Left ventricle myocardium superior (tissue), 1 donor: ENCODE data around the gene GPR153. TPM values are rescaled to one million over a fixed set of nuclear protein-coding genes. Genes with fewer than 3 reads are reported as not detected.

Experiments
- ATAC-seq: fragments of 200-7000 bp; cut with Tn5 transposase; one replicate; pipeline ENCODE4 v1.9.1; 2020; ENCODE audit warnings: mild to moderate bottlenecking, moderate library complexity
- DNase-seq: peaks from one replicate; pipeline ENCODE4 v3.0.0-alpha.2; 2020
- intact Hi-C: fragments of 100-400 bp; cut with micrococcal nuclease; formaldehyde crosslinking; loops from one replicate; pipeline ENCODE4 v1.11.0; 2022
- total RNA-seq: library from RNA; stranded (reverse); fragmentation: NEBNext Ultra II Directional; extraction: Animal tissue kit (Norgen Biotek cat#: 25700); gene quantifications from one replicate; pipeline ENCODE4 v1.2.1, GENCODE V29; 2021
- donor health status: DM: no; HTN: yes; CAD: no; lungs with severe emphysema.

GPR153 gene
- total RNA-seq, 1 donor from 2014 or later = 7.7 TPM

GRCh38 chr1:6253380-6253779 lies 7.5 kb downstream of the GPR153 start:
- intact Hi-C loops = no loop called here
- DNase-seq = no peak
- ATAC-seq = no peak

- DNase-seq (no peak), ATAC-seq (no peak)
- intact Hi-C loops = no loop called here
Observed at GRCh38 chr1:6252374-6252710, 8.6 kb downstream of the GPR153 start.

- ATAC-seq (no peak), DNase-seq (no peak)
- intact Hi-C loops = no loop called here
Observed at GRCh38 chr1:6251681-6252373, 9.1 kb downstream of the GPR153 start.

- DNase-seq (no peak), ATAC-seq (no peak)
- intact Hi-C loops = no loop called here
Observed at GRCh38 chr1:6251233-6251632, 9.7 kb downstream of the GPR153 start.

GRCh38 chr1:6249739-6250689 lies 10.9 kb downstream of the GPR153 start:
- no peak for ATAC-seq
- intact Hi-C loops = loop anchor here (10.0 kb wide), 1 partner anchor 95 kb away; no protein-coding TSS in a partner anchor
- no peak for DNase-seq

GRCh38 chr1:6248932-6249738 lies 11.8 kb downstream of the GPR153 start:
- ATAC-seq = peak; percentile 15

GRCh38 chr1:6248161-6248776 lies 12.6 kb downstream of the GPR153 start:
- intact Hi-C loops = loop anchor here (10.0 kb wide), 1 partner anchor 97 kb away; no protein-coding TSS in a partner anchor
- DNase-seq (no peak), ATAC-seq (no peak)

More at GRCh38 chr1:6248932-6249738, 11.8 kb downstream of the GPR153 start:
- DNase-seq = peak; percentile 62
- intact Hi-C loops = loop anchor here (10.0 kb wide), 1 partner anchor 96 kb away; no protein-coding TSS in a partner anchor

GRCh38 chr1:6247651-6248050 lies 13.2 kb downstream of the GPR153 start:
- intact Hi-C loops = loop anchor here (10.0 kb wide), 1 partner anchor 97 kb away; no protein-coding TSS in a partner anchor
- no peak for DNase-seq
- ATAC-seq = no peak

GRCh38 chr1:6246497-6247467 lies 14.1 kb downstream of the GPR153 start:
- ATAC-seq (peak; percentile 71), DNase-seq (peak; percentile 84)
- intact Hi-C loops = loop anchor here (10.0 kb wide), 1 partner anchor 98 kb away; no protein-coding TSS in a partner anchor

- intact Hi-C loops = loop anchor here (10.0 kb wide), 1 partner anchor 99 kb away; no protein-coding TSS in a partner anchor
- no peak for DNase-seq
- ATAC-seq = no peak
Observed at GRCh38 chr1:6245869-6246496, 14.9 kb downstream of the GPR153 start.

GRCh38 chr1:6245086-6245868 lies 15.6 kb downstream of the GPR153 start:
- intact Hi-C loops = loop anchor here (10.0 kb wide), 1 partner anchor 100 kb away; no protein-coding TSS in a partner anchor
- ATAC-seq = peak; percentile 80
- DNase-seq = peak; percentile 90

GRCh38 chr1:6244401-6245049 lies 16.4 kb downstream of the GPR153 start:
- ATAC-seq (no peak), DNase-seq (no peak)
- intact Hi-C loops = loop anchor here (10.0 kb wide), 1 partner anchor 100 kb away; no protein-coding TSS in a partner anchor

- intact Hi-C loops = loop anchor here (10.0 kb wide), 1 partner anchor 101 kb away; no protein-coding TSS in a partner anchor
- no peak for DNase-seq
- ATAC-seq = no peak
Observed at GRCh38 chr1:6243993-6244392, 16.9 kb downstream of the GPR153 start, which contains the start of gene HES3. Gene HES3, plus strand, starts transcription at chr1:6244179. Its CDS starts 187 bp downstream, at chr1:6244366.

- DNase-seq (no peak), ATAC-seq (no peak)
- intact Hi-C loops = loop anchor here (10.0 kb wide), 1 partner anchor 102 kb away; no protein-coding TSS in a partner anchor
Observed at GRCh38 chr1:6243053-6243834, 17.7 kb downstream of the GPR153 start.
